NCI-H510A treated with DMSO at 0.1 percent for 48 hours (cell line): Measurements from ENCODE around the gene VSNL1.

Source experiments
- DNase-seq: peaks from one replicate; lab custom pipeline; 2025; lab: John Stamatoyannopoulos, UW

VSNL1 gene

DNA sequence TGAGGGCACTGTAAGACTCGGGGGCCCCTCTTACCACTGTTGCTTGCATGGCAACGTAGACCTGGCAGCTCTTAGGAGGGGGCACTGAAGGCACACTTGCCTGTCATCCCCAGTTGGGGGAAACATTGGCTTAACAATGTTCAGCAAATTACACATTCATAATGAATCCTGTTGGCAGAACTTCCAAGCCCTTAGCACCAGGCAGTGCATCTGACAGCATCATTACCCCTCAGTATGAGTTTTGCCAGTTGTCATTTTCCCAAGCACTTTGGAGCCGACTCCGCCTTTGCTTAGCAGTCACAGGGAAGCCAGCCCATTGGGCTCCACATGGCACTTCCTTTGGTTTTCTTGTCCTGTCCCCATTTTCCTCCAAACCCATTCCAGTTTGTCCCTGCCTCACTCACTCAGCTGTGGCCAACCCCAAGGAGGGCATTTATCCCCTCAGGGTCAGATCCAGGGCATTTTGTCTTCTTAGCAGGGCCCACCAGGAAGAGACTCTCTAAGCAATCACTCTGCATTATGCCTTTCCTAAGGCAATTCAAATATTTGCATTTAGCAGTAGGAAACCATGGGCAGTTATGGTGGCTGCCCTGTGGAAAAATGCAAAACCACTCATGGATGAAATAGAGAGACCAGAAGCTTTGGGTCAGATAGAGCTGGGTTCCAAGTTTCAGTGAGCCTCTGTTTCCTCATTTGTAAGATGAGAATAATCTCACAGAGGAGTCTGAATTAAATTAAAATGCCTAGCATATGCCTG, 73.9 kb downstream of the VSNL1 start:
- DNase-seq, result no peak

DNA sequence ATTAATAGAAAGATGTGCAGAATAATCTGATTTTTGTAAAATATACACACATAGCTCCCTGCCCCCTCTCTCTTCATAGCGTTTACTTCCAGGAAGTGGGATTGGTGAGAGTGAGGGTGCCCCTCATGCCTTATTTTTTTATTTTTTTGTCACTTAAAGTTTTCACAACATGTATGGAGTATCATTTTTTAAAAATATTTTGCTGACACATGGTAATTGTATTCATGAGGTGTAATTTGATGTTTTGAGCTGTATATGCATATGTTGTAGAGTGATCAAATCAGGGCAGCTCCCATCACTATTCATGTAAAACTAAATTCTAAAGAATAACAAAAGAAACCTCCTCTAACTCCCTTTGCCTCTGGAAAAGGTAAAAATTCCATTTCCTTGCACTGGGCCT, 74.7 kb downstream of the VSNL1 start:
- DNase-seq, result no peak

DNA sequence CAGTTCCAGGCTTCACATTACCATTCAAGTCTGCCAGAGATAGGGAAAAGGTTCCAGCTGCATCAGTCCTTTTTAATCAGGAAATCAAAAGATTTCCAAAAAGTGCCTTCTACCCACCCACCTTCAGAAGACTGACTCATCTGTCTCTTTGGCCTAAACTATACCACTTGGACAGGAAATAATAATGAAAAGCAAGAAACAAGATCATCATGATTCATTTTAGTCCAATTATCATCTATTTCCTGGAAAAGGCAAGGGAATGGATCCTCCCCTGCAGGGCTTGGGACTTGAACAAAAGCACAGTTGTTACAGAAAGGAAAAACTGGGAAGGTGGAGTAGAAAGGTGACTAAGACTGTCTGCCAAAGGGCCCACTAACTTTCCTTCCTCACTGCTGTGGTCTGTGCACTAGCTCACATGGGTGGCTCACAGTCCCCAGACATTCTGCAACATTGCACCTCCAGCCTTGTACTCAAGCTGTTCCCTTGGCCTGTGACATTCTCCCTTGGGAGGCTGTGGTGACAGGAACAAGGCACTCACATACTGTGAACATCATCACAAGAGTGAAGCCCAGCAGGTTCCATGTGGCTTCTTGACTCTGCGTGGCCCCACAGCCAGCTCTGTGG, 75.3 kb downstream of the VSNL1 start:
- DNase-seq, result no peak

DNA sequence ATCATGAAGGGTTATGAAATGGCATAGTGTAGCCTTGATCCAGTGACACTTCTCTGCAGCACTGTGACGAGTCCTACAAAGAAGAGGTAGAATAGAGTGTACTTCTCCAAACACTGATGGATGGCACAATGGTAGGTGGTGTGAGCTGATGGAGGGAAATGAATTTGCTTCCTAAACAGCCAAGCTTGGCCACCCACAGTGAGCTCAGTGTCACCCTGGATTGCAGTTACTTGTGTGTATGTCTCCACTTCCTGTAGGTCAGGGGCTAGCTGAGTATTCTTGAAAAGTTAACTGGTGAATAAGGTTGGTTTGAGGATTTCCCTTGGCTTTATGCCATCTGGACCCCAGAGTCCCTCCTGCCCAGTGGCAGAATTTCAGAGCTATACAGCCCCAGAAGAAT, 75.9 kb downstream of the VSNL1 start:
- no peak for DNase-seq

DNA sequence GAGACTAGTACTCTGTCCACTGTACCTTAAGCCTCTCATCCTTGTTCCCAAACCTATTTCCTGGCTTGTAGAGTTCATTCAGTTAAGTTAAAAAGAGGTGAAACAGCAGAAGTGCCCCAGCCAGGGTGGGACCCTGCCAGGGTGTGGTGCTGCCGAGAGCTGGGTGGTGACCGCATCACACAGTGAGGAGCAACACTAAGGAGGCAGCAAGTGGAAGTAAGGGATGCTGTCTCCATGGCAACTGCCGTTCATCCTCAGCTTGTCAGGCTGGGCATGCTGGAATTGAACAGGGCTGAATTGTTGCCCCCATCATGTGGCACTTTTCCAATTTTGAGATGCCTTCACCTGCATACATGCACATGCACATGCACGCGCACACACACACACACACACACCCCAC, 77.0 kb downstream of the VSNL1 start:
- no peak for DNase-seq

DNA sequence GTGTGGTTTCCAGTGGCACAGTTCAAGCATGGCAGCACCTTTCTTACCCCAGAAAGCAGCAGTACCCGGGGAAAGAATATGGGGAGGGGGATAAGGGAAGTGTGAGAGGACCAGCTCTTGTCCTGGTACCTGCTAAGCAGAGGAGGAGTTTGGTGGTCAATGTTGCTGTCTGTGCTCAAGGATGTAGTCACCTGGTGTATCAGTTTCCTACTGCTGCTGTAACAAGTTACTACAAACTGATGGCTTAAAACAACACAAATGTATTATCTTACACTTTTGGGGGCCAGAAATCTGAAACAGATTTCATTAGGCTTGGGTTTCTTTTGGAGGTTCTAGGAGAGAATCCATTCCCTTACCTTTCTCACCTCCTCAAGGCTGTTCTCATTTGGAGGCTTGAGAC, 77.5 kb downstream of the VSNL1 start:
- DNase-seq, result no peak

DNA sequence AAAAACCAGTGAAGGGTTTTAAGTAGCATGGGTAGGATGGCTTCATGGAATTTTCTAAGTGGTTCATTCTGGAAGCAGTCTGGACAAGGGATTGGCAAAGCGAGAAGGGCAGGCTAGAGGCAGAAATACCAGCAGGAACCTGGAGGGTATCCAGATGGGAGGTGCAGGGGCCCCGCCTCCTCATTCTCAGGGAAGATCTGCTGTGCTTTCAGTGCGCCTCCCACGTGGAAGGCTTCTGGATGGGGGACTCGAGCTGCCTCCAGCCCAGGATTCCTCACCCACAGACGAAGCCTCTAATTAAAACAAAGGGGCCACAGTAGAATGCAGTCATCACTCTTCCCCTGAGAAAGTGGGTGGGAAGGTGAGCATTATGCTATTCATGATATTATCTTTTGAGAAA, 79.8 kb downstream of the VSNL1 start:
- DNase-seq, result no peak

DNA sequence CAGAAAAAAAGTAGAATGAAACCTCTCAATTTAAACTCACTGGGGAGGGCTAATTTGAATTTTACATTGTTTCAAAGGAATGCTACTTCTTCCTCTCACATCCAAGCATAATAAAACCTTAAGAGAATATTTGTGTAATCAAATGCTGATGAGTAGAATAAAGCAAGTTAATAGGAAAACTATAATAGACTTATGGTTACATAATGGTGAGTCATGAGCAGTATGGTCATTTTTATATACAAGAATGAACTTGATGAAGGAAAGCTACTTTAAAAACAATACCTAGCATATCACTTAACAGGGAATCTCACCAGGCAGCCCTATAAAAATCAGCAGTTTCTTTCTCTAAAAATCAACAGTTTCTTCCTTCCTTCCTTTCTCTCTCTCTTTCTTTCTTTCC, 80.3 kb downstream of the VSNL1 start:
- no peak for DNase-seq

DNA sequence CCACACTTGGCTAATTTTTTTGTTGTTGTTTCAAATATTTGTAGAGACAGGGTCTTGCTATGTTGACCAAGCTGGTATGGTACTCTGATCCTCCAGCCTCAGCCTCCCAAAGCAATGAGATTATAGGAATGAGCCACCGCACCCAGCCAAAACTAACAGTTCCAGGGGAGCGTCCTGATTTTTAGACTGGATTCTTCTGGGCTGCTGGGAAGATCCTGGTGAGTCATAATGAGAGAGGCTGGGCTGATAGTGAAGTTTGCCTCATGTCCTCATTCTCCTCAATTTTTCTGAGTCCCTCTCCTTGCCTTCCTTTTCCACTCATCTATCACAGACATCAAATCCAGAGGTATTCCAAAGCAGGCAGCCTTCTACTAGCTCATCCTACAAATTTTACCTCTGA, 81.3 kb downstream of the VSNL1 start:
- DNase-seq, result no peak

DNA sequence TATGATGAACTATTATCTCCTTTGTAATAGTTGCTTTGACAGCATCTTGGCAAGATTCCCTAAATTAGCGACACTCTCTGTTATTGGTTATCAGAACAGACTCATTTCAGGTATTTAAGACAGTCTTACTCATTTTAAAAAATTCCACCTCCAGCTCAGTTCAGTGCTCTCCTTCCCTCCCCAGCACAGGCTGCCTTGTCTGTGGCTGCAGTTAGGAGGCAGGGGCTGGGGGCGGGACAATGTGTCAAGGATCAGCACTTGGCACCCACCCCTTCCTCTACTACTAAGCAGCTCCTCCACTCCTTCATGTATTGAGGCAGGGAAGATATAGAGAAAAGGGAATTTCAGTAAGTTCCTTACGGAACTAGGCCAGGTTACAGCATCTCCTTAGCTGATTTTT, 85.0 kb downstream of the VSNL1 start:
- DNase-seq, result no peak

DNA sequence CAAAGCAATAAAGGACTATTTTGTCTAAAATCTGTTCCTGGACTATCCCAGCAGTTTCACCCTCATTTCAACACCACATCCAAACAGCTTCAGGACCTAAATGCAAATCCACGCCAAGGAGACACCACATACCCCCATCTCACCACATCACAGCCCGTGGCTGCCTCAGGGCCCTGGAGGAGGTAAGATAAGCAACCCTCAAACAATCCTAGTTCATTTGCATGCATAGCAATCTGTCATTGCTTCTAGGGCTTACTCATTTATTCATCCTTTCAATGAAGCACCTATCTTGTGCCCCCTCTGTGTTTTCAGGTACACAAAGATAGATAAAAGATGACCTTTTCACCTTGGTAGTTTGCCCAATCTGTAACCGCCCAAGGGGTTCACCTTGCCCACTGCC, 86.5 kb downstream of the VSNL1 start:
- no peak for DNase-seq

DNA sequence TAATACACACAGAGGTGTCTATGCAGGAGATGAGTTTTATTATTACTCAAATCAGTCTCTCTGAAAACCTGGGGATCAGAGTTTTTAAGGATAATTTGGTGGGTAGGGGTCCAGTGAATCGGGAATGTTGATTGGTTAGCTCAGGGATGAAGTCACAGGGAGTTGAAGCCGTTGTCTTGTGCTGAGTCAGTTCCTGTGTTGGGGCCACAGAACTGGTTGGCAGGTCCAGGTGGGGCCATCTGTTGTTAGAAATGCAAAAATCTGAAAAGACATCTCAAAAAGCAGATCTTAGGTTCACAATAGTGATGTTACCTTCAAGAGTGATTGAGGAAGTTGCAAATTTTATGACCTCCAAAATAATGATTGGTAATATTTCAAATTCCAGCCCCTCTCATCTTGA, 86.9 kb downstream of the VSNL1 start:
- no peak for DNase-seq

DNA sequence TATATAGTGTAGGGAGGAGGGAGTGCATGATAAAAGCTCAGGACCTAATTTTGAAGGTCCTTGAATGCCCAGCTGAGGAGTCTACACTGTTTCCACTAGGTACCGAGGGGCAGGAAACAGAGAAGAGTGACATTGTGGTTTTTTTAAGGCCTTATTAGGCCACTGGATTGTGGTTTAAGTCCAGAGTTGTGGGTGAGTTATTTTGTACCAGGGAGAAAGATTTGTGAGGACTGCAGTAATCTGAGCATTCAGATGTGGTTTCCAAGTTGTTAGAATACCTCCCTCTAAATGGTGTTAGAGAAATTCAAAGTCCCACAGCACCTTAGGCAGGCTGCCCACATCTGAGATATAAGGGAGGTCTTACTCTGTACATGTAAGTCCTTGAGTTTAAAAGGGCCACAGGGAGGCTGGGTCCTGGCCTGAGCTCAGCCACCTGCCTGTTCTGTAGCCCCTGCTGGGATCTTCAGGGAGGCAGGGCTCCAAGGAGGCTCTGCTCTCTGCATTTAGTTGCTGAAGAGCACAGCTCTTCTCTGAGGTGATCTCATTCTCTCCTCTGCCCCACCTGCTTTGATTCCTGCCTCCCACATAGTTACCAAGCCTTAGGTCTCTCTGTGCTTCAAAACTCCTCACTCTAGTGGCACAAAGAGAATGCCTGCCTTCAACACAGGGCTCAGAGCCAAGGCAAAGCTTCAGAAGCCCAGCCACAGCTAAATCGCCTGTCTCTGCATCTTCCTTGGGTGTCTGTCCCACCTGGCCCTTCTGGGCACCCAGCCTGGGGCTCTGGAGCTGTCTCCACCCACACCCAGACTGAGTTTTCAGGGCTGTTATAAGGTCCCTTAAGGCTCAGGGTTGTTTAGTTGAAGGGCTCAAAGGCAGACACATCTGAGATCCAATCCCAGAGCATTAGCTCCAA, 88.1 kb downstream of the VSNL1 start:
- no peak for DNase-seq

DNA sequence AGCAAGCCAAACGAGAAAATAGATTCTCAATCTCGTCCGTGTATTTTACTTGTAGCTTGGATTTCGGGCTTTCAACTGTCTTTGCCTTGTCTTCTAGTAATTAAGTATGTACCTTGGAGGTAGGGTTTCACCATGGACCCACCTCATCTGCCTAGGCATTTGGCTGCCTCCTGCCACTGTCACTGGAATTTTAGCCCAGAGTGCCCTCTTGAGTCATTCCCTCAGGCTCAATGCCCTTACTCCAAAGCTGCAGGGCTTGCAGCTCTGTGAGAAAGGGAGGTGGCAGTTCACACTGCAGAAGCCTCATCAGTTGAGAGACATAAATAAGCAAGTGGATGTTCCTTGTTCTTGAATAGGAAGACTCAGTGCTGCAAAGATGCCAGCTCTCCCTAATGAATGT, 89.6 kb downstream of the VSNL1 start:
- no peak for DNase-seq

DNA sequence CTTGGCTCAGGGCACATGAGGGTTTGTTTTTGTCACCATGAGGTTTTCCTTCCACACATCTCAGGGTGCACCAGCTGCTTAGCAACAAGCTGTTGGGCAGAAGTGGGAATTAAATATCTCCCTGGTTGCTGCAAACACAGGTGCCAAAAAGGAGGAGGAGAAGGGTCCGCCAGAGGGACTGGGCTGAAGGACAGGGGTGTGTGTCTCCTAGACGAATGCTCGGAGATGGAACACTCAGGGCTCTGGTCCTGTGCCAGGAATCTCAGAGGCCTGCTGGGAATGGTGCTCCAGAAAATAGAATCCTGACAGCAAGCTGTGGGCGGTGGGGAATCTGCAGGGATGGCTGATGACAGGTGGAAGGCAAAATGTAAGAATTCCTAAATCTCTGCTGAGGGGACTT, 94.5 kb downstream of the VSNL1 start:
- no peak for DNase-seq

DNA sequence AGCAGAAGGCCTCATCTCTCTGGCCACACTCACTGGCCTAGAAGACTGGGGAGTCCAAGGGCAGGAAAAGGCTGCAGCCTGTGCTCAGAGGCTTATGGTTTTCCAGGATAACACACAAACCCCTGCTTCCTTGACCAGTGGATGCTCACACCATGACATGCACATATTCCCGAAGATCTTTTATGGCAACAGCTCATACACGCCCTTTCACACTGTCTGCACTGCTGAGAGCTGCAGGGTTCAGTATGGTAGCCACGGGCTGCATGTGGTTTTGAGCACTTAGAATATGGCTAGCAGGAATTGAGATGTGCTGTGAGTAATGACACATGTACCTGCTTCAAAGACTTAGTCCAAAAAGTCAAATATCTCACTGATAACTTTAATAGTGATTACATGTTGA, 95.8 kb downstream of the VSNL1 start:
- no peak for DNase-seq

DNA sequence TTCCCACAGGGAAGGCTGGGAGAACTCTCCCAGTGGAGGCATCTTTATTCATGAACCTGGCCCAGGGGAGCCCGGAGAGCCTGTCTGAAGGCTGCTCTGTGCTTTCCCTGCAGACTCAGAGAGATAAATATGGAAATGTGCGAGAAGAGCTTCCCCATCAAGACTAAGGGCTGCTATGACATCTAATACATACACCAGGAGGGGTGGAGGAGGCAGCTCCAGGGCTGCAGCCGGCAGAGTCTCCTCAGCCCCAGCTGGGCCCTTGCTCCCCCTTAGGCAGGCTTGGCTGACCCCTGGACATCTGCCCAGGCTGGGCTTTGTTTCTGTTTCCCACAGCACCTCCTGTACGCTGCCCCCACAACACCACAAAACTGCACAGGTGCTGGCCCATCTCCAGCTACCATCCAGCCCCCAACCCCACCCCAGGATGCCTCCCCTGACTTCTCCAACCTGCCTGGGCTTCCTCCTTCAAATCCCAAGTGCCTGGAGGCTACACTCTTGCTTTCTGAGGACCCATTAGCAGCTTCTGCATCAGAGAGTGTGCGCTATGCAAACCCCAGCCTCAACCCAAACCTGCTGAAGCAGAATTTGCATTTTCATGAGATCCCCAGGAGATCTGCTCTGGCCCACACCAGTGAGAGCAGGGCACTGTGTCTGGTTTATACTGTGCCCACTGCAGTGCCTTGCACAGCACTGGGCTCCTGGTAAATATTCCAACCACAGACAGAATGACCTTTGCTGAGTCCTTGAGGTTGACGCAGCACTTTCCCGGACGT, 96.8 kb downstream of the VSNL1 start:
- DNase-seq, result no peak

DNA sequence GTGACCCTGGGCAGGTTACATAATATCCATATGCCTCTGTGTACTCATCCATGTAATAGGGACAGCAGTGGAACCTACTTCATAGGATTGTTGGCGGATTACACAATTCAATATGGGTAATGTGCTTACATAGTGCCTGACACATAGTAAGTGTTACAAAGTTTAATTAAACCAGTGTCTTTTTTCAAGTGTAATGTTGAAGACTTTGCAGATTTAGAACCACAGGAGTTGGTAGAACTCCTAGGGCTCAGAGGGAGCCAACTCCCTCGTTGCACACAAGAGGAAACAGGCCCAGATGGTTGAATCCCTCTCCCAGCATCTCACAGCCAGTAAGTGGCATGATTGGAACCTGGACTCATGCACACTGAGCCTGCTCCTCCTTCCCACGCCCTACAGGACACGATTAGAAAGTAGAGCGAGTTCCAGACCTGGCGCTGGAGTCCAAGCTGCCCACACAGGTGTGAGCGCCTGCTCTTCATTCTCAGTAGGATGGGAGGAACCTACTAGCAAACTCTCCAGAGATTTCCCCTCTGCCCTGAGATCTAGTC, 97.8 kb downstream of the VSNL1 start:
- DNase-seq, result no peak

DNA sequence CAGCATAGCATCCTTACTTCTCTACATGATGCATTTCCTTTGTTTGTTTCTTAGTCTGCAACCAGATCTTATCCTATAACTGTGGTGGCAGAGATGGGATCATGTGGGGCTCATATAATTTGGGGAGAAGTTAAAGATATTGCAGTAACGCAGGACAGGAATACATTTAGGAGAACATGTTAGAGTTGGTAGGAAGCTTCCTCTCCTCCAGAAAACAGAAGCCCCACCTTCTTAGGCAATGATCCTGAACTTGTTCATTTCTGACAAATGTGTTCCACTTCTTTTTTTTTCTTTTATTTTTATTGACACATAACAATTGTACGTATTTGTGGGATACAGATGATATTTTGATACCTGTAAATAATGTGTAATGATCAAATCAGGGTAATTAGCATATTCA, 99.9 kb downstream of the VSNL1 start:
- no peak for DNase-seq

DNA sequence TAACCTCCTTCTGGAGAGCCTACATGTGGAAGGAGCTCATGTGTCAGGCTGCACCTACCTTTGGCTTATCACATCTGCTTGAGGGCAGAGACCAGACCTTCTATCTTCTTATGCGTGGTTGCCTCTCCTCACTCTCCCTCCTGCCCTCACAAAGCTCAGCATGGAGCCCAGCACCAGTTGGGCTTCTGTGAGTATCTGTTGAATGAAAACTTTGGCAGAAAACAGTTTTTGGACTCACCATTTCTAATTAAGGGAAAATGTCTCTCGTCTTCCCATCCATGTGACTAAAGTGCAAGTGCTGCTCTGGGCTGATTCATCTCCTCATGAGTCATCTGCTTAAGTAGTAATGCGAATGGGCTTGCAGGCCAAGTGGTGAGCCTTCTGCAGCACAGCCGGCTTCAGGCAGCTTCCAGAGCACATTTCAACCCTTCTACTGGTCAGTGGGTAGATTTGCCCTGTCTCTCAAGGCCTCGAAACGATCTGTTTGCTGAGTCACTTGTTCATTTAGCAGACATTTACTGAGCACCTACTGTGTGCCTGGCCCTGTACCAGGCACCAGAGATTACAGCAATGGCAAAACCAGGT, 102.6 kb downstream of the VSNL1 start:
- DNase-seq, result no peak

DNA sequence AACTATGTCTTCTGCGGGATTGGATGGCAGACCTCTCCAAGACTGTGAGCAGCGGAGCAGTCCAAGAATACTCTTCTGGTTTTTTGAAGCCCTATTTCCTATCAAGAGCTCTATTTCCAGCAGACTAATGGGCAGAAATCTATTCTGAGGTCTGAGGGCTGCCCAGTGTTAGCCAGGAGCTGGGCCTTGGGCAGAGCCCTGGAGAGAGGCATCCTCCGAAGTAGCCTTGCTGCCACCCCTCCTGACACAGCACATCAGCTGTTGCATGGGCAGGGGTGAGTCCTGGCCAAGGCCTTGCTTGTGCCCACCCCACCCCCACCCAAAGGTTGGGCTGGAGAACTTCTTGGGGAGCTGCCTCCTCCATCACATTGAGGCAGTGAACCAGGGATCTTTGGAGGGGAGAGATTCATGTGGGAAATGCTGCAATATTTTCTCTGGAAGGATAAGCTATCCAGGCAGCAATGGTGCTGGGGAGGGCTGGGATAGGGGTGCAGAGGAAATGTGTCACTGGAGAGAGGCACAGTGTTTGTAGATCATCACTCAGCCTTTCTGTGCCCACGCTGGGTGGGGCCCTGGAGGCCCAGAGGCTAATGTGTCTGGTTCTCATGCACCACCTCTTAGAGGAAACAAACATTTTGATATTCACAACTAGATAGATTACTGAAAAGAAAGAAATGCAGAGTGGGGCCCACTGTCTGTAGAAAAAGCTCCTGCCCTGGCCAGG, 104.7 kb downstream of the VSNL1 start:
- no peak for DNase-seq
